ENCODE results near the gene APCDD1. TPM values are rescaled to one million over a fixed set of nuclear protein-coding genes. Genes with fewer than 3 reads are reported as not detected.

Gene APCDD1
- total and polyA plus RNA-seq, 2 of the 13 experiments (the other 11 are each of a cell fraction or from before 2014, with no cell fraction given), result 2.1 to 8.6 TPM

GRCh38 chr18:10522574-10522973, 68.1 kb downstream of the APCDD1 start:
- WGBS (ENCODE audit: low lambda C conversion rate), result 78% methylated on average over 2 of the region's 2 CpGs
- Histone ChIP-seq H4K20me1 (ENCODE audit: insufficient read depth, low read length) (peaks cover 4% of the 10 kb centered on the region; the same call in 1 of the 2 replicates), H3K36me3 (replicated peaks in 1 of 2; ENCODE audit: control insufficient read depth in 1 of 2, insufficient read depth in 2 of 2, low read length in 2 of 2) (no peaks in the 10 kb centered on the region), H3K9ac (ENCODE audit: insufficient read depth, low read depth, low read length) (no peak overlapping the region), H3K79me2 (ENCODE audit: insufficient read depth, low read length) (peaks cover 12% of the 10 kb centered on the region), H3K4me1 (ENCODE audit: insufficient read depth, low read length) (peaks cover 39% of the 10 kb centered on the region), H3K27me3 (ENCODE audit: control insufficient read depth in 1 of 2, insufficient read depth in 2 of 2, low read length in 2 of 2) (peaks cover 0 to 4% of the 10 kb centered on the region in 2 experiments; a peak in 2 of 5 replicates), H2AFZ (ENCODE audit: low read length) (no peak overlapping the region), H3K4me2 (ENCODE audit: low read depth, low read length) (no peak overlapping the region), H3K4me3 (replicated peaks in 1 of 3; ENCODE audit: insufficient read depth in 1 of 3, low read depth in 2 of 3, low read length in 3 of 3) (no peak overlapping the region), H3K9me3 (ENCODE audit: low read length) (no peaks in the 10 kb centered on the region), H3K27ac (ENCODE audit: extremely low read length, insufficient read depth, low read length) (no peak overlapping the region)
- ChIA-PET CTCF (ENCODE audit: low intra/inter-chr PET ratio, low total read pairs) (no interaction called here), POLR2A (no interaction called here)
- FAIRE-seq (no peak), ATAC-seq (no peak), DNase-seq (ENCODE audit: low spot score) (no peak)
- no peak for TF ChIP-seq AGO1 (IDR thresholded peaks at IDR 0.05; ENCODE audit: low read depth, low read length, poor library complexity, severe bottlenecking)
- TF ChIP-seq HMGXB3 (CRISPR knock-in tag; IDR thresholded peaks at IDR 0.05; ENCODE audit: borderline replicate concordance), result no peak
- no peak for TF ChIP-seq ZSCAN22 (CRISPR knock-in tag; IDR thresholded peaks at IDR 0.05)
- no peak for TF ChIP-seq SETDB1 (CRISPR knock-in tag; IDR thresholded peaks at IDR 0.05; ENCODE audit: borderline replicate concordance)
- TF ChIP-seq ATF3 (CRISPR knock-in tag; IDR thresholded peaks at IDR 0.05), result no peak
- TF ChIP-seq REPIN1 (CRISPR knock-in tag; IDR thresholded peaks at IDR 0.05; ENCODE audit: borderline replicate concordance, low read depth), result no peak
- intact Hi-C loops (cut with micrococcal nuclease; ENCODE audit: unreplicated experiment) (no loop called here), in situ Hi-C loops (cut with HindIII; ENCODE audit: extremely low pct_ligation_motif_present, low pct_unique_long_range_greater_than_20kb) (loop anchor here (5.0 kb wide), 1 partner anchor 550 kb away; no protein-coding TSS in a partner anchor)
- no TSS peak for BruUV-seq (replicated peaks)

Measured in HepG2 (cell line).